Neural progenitor cell (in vitro differentiated cells): ENCODE measurements around the gene BMP7. TPM values are rescaled to one million over a fixed set of nuclear protein-coding genes. Genes with fewer than 3 reads are reported as not detected.
"Not testable (repeated sequence)": the region's sequence is repeated elsewhere in the genome, so short reads cannot be mapped to it uniquely, and the experiment has no call there.

Experiments
- DNase-seq: peaks from one replicate; pipeline ENCODE4 v3.0.0-alpha.2; 2016; ENCODE audit warnings: low spot score
- H2AFZ ChIP-seq: fragments of 200-600 bp; sonication (generic); replicated peaks from 2 replicates; pipeline ENCODE4 v1.6.1; 2016; ENCODE audit warnings: antibody characterized with exemption
- H3F3A ChIP-seq: fragments of 200-600 bp; sonication (generic); 2 replicates; pipeline ENCODE4 v1.6.1; 2016; ENCODE audit warnings: antibody characterized with exemption, low read depth
- H3K27ac ChIP-seq: fragments of 200-600 bp; sonication (generic); 2 replicates; pipeline ENCODE4 v1.5.1; 2016; ENCODE audit warnings: mild to moderate bottlenecking
- H3K27me3 ChIP-seq: fragments of 200-600 bp; sonication (generic); 2 replicates; pipeline ENCODE4 v1.6.1; 2016; ENCODE audit warnings: mild to moderate bottlenecking, moderate library complexity
- H3K36me3 ChIP-seq: fragments of 200-600 bp; sonication (generic); 2 replicates; pipeline ENCODE4 v1.5.1; 2016
- H3K4me1 ChIP-seq: fragments of 200-600 bp; sonication (generic); 2 replicates; pipeline ENCODE4 v1.6.1; 2016; ENCODE audit warnings: mixed run types
- H3K4me2 ChIP-seq: fragments of 200-600 bp; sonication (generic); 2 replicates; pipeline ENCODE4 v1.6.1; 2016
- H3K4me3 ChIP-seq: fragments of 200-600 bp; sonication (generic); 2 replicates; pipeline ENCODE4 v1.5.1; 2016
- H3K79me2 ChIP-seq: fragments of 200-600 bp; sonication (generic); 2 replicates; pipeline ENCODE4 v1.6.1; 2016; ENCODE audit warnings: low read depth
- H3K9ac ChIP-seq: fragments of 200-600 bp; sonication (generic); 2 replicates; pipeline ENCODE4 v1.6.1; 2016
- H3K9me3 ChIP-seq: fragments of 200-600 bp; sonication (generic); 2 replicates; pipeline ENCODE4 v1.5.1; 2016; ENCODE audit warnings: low read depth
- H4K20me1 ChIP-seq: fragments of 200-600 bp; sonication (generic); 2 replicates; pipeline ENCODE4 v1.6.1; 2016; ENCODE audit warnings: low read depth
- H3K27ac Mint-ChIP-seq: 3 replicates; pipeline ENCODE4 v1.8.0; 2021; ENCODE audit warnings: mixed read lengths
- H3K27me3 Mint-ChIP-seq: 2 replicates; pipeline ENCODE4 v1.8.0; 2022; ENCODE audit warnings: low read depth, mild to moderate bottlenecking, inconsistent platforms, moderate library complexity, mixed read lengths; ENCODE audit not compliant: insufficient read depth
- H3K36me3 Mint-ChIP-seq: 3 replicates; pipeline ENCODE4 v1.8.0; 2021; ENCODE audit warnings: mixed read lengths
- H3K4me1 Mint-ChIP-seq: 3 replicates; pipeline ENCODE4 v1.8.0; 2021; ENCODE audit warnings: mixed read lengths
- H3K4me3 Mint-ChIP-seq: 3 replicates; pipeline ENCODE4 v1.8.0; 2021; ENCODE audit warnings: mild to moderate bottlenecking, moderate library complexity, mixed read lengths
- H3K9me3 Mint-ChIP-seq: 3 replicates; pipeline ENCODE4 v1.8.0; 2020; ENCODE audit warnings: mixed read lengths
- EZH2 ChIP-seq: fragments of 200-600 bp; sonication (generic); IDR thresholded peaks from 2 replicates; pipeline ENCODE4 v1.6.1; 2017; ENCODE audit warnings: antibody characterized with exemption, mild to moderate bottlenecking, moderate library complexity
- EZH2phosphoT487 ChIP-seq: fragments of 200-600 bp; sonication (generic); IDR thresholded peaks from 2 replicates; pipeline ENCODE4 v1.6.1; 2017; ENCODE audit warnings: antibody characterized with exemption
- total RNA-seq: library from RNA; depleted of rRNA; stranded (reverse); fragments of >200 nt; gene quantifications from 2 replicates; pipeline ENCODE4 v1.2.3, GENCODE V29; 2015; ENCODE audit warnings: low replicate concordance
- TF ChIP-seq, protein P1 (sequence below): fragments of 200-600 bp; sonication (generic); IDR thresholded peaks from 2 replicates; pipeline ENCODE4 v1.5.1; 2017; ENCODE audit warnings: antibody characterized with exemption, mild to moderate bottlenecking

Gene BMP7
- total RNA-seq, 1 donor from 2014 or later, result 11.2 TPM

DNA sequence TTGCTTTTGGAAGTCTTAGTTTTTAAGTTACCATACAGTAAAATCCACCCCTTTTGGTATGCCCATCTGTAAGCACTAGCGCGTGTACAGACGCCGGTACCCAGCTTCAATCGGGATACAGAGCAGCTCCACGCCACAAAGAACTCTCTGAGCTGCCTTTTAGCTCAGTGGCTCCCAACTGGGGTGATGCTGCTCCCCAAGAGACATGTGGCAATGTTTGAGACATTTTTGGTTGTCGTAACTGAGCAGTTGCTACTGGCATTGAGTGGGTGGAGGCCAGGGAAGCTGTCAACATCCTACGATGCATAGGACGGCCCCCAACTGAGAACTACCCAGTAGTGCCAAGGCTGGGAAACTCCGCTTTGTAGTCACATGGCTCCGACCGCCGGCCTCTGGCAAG lies 73.3 kb downstream of the BMP7 start:
- H3K36me3 Mint-ChIP-seq, result peaks cover 29% of the 10 kb centered on the region
- H3K27me3 Mint-ChIP-seq, result peaks cover 2% of the 10 kb centered on the region
- H3K4me2 ChIP-seq, result no peak overlapping the region
- H4K20me1 ChIP-seq, result no peaks in the 10 kb centered on the region
- DNase-seq, result no peak
- no peaks in the 10 kb centered on the region for H3K9me3 ChIP-seq
- H3K4me3 Mint-ChIP-seq, result no peak overlapping the region
- H3K27me3 ChIP-seq, result no peaks in the 10 kb centered on the region
- no peaks in the 10 kb centered on the region for H3K79me2 ChIP-seq
- H3K9me3 Mint-ChIP-seq, result no peaks in the 10 kb centered on the region
- TF ChIP-seq, protein P1, sequence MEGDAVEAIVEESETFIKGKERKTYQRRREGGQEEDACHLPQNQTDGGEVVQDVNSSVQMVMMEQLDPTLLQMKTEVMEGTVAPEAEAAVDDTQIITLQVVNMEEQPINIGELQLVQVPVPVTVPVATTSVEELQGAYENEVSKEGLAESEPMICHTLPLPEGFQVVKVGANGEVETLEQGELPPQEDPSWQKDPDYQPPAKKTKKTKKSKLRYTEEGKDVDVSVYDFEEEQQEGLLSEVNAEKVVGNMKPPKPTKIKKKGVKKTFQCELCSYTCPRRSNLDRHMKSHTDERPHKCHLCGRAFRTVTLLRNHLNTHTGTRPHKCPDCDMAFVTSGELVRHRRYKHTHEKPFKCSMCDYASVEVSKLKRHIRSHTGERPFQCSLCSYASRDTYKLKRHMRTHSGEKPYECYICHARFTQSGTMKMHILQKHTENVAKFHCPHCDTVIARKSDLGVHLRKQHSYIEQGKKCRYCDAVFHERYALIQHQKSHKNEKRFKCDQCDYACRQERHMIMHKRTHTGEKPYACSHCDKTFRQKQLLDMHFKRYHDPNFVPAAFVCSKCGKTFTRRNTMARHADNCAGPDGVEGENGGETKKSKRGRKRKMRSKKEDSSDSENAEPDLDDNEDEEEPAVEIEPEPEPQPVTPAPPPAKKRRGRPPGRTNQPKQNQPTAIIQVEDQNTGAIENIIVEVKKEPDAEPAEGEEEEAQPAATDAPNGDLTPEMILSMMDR, result no peak
- TF ChIP-seq EZH2, result no peak
- no peak for TF ChIP-seq EZH2phosphoT487
- H3F3A ChIP-seq, result peaks cover 1% of the 10 kb centered on the region
- peaks cover 3% of the 10 kb centered on the region for H3K4me1 Mint-ChIP-seq
- H3K36me3 ChIP-seq, result no peaks in the 10 kb centered on the region
- no peak overlapping the region for H3K9ac ChIP-seq
- H3K27ac ChIP-seq, result no peak overlapping the region
- peak overlapping the region; percentile 66 for H3K27ac Mint-ChIP-seq
- H2AFZ ChIP-seq, result no peak overlapping the region
- H3K4me3 ChIP-seq, result no peak overlapping the region
- peaks cover 9% of the 10 kb centered on the region for H3K4me1 ChIP-seq

GRCh38 chr20:57192311-57192710 lies 74.1 kb downstream of the BMP7 start:
- Histone ChIP-seq H3F3A (no peaks in the 10 kb centered on the region), H4K20me1 (no peaks in the 10 kb centered on the region), H3K27ac (no peak overlapping the region), H3K9me3 (no peaks in the 10 kb centered on the region), H3K4me1 (peaks cover 2% of the 10 kb centered on the region), H2AFZ (no peak overlapping the region), H3K27me3 (no peaks in the 10 kb centered on the region), H3K9ac (no peak overlapping the region), H3K4me2 (no peak overlapping the region), H3K36me3 (no peaks in the 10 kb centered on the region), H3K79me2 (no peaks in the 10 kb centered on the region), H3K4me3 (no peak overlapping the region)
- H3K27me3 Mint-ChIP-seq, result peaks cover 2% of the 10 kb centered on the region
- no peak overlapping the region for H3K4me3 Mint-ChIP-seq
- TF ChIP-seq EZH2phosphoT487 (no peak), EZH2 (no peak)
- TF ChIP-seq, protein P1, result no peak
- no peak overlapping the region for H3K27ac Mint-ChIP-seq
- H3K36me3 Mint-ChIP-seq, result peaks cover 25% of the 10 kb centered on the region
- no peak for DNase-seq
- H3K4me1 Mint-ChIP-seq, result no peaks in the 10 kb centered on the region
- no peaks in the 10 kb centered on the region for H3K9me3 Mint-ChIP-seq

- H3K27ac ChIP-seq, H3K9me3 ChIP-seq, H3F3A ChIP-seq, H3K4me2 ChIP-seq, H3K4me3 ChIP-seq, H3K27me3 Mint-ChIP-seq, H3K4me1 Mint-ChIP-seq, H4K20me1 ChIP-seq, H3K27me3 ChIP-seq, H3K79me2 ChIP-seq, DNase-seq, H3K9ac ChIP-seq, H3K4me3 Mint-ChIP-seq, H3K27ac Mint-ChIP-seq, H2AFZ ChIP-seq, H3K36me3 ChIP-seq, H3K9me3 Mint-ChIP-seq, H3K4me1 ChIP-seq: not testable (repeated sequence)
- H3K36me3 Mint-ChIP-seq, result peaks cover 25% of the 10 kb centered on the region
Measured at GRCh38 chr20:57191265-57191638, 75.2 kb downstream of the BMP7 start.

- Histone ChIP-seq H3K9ac (no peak overlapping the region), H3K27me3 (no peaks in the 10 kb centered on the region), H3K79me2 (no peaks in the 10 kb centered on the region), H2AFZ (no peak overlapping the region), H3K4me3 (no peak overlapping the region), H3K27ac (no peak overlapping the region), H4K20me1 (no peaks in the 10 kb centered on the region), H3K4me1 (no peaks in the 10 kb centered on the region), H3K36me3 (no peaks in the 10 kb centered on the region), H3K9me3 (no peaks in the 10 kb centered on the region), H3F3A (peaks cover 6% of the 10 kb centered on the region), H3K4me2 (no peak overlapping the region)
- no peak overlapping the region for H3K4me3 Mint-ChIP-seq
- TF ChIP-seq EZH2phosphoT487, result no peak
- TF ChIP-seq, protein P1, result no peak
- TF ChIP-seq EZH2, result no peak
- H3K4me1 Mint-ChIP-seq, result no peaks in the 10 kb centered on the region
- H3K36me3 Mint-ChIP-seq, result peaks cover 26% of the 10 kb centered on the region
- no peak for DNase-seq
- peaks cover 4% of the 10 kb centered on the region for H3K27me3 Mint-ChIP-seq
- H3K9me3 Mint-ChIP-seq, result no peaks in the 10 kb centered on the region
- no peak overlapping the region for H3K27ac Mint-ChIP-seq
Measured at GRCh38 chr20:57190536-57191264, 75.7 kb downstream of the BMP7 start.
